GM21576 (cell line): Measurements from ENCODE around the gene BCAT1.
A peak's percentile ranks its signal among the peaks of the same experiment; 100 is the strongest.
"Not testable (repeated sequence)": the region's sequence is repeated elsewhere in the genome, so short reads cannot be mapped to it uniquely, and the experiment has no call there.

ENCODE experiments used
- ATAC-seq: cut with Tn5 transposase; IDR thresholded peaks from one replicate; pipeline ENCODE4 v1.9.1; 2021; ENCODE audit warnings: mild to moderate bottlenecking, moderate library complexity; ENCODE audit not compliant: unreplicated experiment

The BCAT1 gene

GRCh38 chr12:24901576-24902461 is 47.1 kb downstream of the BCAT1 start:
- ATAC-seq = no peak

DNA sequence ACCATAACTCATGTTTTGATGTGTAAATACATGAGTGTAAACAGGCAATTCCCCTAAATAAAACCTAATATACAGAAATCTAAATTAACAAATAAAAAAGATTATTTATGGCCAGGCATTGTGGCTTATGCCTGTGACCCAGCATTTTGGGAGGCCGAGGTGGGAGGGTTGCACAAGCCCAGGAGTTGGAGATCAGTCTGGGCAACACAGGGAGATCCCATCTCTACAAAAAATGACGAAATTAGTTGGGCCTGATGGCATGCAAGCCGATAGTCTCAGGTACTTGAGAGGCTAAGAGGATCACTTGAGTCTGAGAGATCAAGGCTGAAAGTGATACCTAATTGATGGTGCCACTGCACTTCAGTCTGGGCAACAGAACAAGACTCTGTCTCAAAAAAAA is 48.7 kb downstream of the BCAT1 start:
- no peak for ATAC-seq

DNA sequence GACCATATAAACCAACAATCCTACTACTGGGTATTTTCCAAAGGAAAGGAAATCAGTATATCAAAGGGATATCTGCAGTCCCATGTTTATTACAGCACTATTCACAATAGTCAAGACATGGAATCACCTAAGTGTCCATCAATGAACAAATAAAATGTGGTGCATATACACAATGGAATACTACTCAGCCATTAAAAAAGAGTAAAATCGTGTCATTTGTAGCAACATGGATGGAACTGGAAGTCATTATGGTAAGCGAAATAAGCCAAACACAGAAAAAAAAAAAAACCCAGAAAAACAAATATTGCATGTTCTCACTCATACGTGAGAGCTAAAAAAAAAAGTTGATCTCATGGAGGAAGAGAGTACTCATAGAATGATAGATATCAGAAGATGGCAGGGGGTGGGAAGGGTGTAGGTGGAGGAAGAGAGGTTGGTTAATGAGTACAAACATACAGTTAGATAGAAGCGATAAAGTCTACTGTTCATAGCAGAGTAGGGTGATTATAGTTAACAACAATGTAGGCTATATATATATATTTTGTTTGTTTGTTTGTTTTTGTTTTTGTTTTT is 49.3 kb downstream of the BCAT1 start:
- no peak for ATAC-seq

GRCh38 chr12:24898606-24899005 is 50.3 kb downstream of the BCAT1 start:
- no peak for ATAC-seq

DNA sequence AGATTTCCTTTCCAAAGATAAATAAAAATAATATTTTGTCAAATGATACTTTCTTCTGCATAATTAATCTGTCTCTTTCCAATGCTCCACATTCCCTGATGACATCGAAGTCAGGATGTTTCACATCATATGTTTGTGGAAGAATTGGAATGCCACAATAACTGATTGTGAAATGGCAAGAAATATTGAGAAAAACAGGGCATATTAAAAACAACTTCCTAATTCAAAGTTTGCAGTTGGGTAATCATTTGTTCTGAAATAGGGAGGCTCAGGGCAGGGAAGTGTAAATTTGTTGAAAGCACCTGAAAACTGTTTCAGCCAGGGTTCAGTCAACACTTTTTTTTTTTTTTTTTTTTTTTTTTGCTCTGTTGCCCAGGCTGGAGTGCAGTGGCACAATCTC is 50.7 kb downstream of the BCAT1 start:
- no peak for ATAC-seq

GRCh38 chr12:24896171-24896570 is 52.7 kb downstream of the BCAT1 start:
- ATAC-seq = no peak

- ATAC-seq = no peak
These were observed 53.3 kb downstream of the BCAT1 start for GRCh38 chr12:24895612-24896011.

DNA sequence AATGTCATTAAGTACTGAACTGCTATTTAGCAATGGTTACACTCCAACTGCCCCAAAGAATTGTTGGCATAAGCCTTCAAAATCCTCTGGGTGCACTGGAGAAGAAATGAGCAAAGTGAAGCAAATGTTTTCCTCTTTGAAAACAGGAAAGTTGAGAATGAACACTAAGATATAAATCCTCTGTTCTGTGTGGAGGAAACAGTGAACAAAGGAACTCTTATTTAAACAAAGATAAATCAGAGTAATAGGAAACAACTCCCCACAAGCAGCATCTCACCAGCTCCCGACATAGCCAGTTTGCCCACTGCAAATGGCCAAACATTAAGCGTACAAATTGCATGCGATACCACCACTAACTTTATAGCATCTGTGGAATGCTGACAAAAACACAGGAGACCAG is 54.0 kb downstream of the BCAT1 start:
- no peak for ATAC-seq

DNA sequence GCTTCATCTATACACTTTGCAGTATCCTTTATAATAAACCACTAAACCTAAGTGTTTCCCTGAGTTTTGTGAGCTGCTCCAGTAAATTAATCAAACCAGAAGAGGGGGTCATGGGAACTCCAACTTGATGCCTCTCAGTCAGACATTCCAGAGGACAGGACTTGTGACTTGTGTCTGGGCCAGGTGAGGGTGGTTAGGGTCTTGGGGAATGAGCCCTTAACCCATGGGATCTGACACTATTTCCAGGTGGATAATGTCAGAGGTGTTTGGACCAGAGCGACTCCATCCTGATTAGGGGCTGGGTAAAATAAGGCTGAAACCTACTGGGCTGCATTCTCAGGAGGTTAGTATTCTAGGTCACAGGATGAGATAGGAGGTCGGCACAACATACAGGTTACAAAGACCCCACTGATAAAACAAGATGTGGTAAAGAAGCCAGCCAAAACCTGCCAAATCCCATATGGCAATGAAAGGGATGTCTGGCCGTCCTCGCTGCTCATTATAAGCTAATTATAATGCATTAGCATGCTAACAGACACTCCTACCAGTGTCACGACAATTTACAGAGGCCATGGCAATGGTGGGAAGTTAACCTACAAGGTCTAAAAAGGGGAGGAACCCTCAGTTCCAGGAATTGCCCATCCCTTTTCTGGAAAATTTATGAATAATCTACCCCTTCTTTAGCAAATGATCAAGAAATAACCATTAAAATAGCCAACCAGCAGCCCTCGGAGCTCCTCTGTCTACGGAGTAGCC is 58.7 kb downstream of the BCAT1 start:
- ATAC-seq = no peak

DNA sequence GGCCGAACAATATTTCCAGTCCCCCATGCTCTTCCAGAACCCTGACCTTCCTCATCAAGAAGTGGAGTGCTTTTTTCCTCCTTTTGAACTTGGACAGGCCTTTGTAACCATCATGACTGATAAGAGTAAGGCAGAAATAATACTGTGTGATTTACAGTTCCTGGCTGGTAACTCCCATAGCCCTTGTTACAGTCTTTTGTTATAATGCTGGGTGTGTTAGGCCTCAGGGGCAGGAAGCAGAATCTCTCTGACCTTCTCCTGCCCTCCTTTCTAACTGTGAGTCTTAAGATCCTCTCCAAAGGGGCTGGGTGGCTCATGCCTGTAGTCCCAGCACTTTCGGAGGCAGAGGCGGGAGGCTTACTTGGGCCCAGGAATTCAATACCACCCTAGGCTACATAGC is 59.5 kb downstream of the BCAT1 start:
- ATAC-seq = no peak

DNA sequence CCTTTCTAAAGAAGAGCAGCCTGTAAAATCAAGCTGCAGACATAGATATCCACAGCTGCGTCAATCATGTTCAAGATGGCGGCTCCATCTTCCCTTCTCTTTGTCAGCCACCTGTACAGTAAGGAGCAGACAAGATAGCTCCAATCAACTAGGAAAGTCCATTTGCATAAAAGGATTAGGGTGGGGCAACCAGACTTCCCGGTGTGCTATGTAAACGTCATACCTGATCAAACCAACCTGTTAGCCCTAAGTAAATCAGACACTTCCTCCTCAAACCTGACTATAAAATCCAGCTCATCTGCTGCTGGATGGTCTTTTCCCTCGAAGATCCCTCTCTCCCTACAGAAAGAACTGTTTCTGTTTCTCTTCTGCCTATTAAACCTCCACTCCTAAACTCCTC is 60.1 kb downstream of the BCAT1 start:
- no peak for ATAC-seq

GRCh38 chr12:24884911-24885310 is 64.0 kb downstream of the BCAT1 start:
- no peak for ATAC-seq

DNA sequence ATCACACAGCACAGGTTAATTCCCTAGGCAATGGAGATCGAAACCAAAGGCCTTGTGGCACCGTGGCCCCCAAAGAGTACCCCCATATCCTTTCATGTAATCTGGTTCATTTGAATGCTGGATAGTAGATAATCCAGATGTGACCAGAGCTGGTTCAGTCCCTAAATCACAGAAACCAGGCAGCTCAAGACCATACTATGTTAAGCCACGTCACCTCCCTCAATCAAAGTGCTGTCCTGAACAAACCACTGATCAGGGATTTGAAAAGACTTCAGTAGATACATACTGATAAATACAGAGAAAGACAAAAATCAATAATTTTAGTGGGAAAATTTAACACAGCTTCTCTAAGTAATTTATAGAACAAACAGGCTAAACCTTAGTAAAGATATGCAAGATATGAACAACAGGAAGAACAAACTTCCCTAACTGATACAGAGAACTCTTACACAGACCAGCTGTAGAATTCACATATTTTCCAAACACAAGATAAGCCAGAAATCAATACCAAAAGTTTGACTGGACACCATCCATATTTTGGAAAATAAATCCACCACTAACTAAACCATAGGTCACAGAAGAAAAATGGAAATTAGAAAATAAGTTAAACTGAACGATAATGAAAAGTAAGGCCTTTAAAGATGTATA is 67.1 kb downstream of the BCAT1 start:
- no peak for ATAC-seq

DNA sequence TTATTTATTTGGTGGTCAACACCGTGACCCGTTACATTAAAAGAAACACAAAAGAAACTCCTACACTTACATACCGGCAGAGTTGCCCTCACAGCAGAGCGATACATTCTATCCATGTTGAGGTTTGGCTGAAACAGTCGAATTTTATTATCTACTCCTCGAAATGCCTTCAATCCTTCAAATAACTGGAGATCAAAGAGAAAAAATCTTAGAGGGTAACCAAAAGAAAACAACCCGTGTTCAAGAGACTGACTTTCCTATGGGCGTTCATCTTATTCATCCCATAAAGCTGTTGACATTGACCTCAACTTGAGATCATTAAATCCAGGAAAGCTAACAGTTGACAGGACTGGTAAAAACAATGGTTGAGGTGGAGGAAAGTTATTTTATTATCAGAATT is 67.7 kb downstream of the BCAT1 start:
- no peak for ATAC-seq

DNA sequence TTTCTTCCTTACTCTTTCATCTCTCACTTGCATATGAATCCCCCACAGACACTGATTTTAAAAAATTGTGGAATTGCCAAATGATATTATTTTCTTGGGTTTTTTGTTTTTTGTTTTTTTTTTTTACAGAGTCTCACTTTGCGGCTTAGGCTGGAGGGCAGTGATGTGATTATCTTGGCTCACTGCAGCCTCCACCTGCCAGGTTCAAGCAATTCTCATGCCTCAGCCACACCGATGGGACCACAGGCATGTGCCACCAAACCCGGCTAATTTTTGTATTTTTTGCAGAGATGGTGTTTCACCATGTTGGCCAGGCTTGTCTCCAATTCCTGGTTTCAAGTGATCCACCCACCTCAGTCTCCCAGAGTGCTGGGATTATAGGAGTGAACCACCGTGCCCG is 68.2 kb downstream of the BCAT1 start:
- no peak for ATAC-seq

DNA sequence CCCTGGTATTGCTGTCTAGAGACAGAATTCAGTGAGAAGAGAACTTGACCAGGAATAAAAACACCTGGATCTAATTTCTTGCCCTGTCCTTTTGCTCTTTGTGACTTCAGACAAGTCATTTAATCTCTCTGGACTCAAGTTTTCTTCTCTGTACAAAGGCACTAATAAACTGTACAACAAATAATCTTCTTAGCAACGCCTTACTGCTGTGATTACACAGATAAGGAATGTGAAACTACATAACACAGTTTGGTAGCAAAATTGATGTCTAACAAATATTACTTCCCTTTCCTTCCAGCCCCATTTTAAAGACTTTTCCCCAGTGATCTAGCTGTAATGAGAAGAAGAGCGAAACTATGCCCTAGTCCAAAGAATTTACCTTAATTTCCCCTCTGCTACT is 69.3 kb downstream of the BCAT1 start:
- ATAC-seq = no peak

DNA sequence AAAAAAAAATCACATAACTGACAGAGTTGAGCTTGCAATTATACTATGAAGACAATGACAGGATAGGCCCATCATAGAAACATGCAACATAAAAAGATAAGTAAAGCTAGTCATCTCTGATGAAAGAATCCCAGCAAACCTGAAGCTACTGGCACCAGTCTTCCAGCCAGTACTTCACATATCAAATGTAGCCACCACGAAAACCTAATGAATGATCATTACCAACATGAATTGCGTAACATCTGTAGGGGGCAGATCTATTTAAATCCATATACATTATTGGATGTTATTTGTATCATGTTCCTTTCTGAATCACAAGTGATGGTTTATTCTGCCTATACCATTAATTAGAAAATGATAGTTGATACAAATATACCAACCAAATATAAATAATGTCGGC is 73.9 kb downstream of the BCAT1 start:
- no peak for ATAC-seq

- no peak for ATAC-seq
These were observed 76.7 kb downstream of the BCAT1 start for GRCh38 chr12:24872211-24872610.

DNA sequence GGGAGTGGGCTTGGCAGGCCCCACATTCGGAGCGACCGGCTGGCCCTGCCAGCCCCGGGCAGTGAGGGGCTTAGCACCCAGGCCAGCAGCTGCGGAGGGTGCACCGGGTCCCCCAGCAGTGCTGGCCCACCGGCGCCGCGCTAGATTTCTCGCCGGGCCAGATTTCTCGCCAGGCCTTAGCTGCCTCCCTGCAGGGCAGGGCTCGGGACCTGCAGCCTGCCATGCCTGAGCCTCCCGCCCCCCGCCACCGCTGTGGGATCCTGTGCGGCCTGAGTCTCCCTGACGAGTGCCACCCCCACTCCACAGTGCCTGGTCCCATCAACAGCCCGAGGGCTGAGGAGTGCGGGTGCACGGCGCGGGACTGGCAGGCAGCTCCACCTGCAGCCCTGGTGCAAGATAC is 82.8 kb downstream of the BCAT1 start:
- ATAC-seq = not testable (repeated sequence)

GRCh38 chr12:24864796-24865125 is 84.1 kb downstream of the BCAT1 start:
- ATAC-seq = no peak

DNA sequence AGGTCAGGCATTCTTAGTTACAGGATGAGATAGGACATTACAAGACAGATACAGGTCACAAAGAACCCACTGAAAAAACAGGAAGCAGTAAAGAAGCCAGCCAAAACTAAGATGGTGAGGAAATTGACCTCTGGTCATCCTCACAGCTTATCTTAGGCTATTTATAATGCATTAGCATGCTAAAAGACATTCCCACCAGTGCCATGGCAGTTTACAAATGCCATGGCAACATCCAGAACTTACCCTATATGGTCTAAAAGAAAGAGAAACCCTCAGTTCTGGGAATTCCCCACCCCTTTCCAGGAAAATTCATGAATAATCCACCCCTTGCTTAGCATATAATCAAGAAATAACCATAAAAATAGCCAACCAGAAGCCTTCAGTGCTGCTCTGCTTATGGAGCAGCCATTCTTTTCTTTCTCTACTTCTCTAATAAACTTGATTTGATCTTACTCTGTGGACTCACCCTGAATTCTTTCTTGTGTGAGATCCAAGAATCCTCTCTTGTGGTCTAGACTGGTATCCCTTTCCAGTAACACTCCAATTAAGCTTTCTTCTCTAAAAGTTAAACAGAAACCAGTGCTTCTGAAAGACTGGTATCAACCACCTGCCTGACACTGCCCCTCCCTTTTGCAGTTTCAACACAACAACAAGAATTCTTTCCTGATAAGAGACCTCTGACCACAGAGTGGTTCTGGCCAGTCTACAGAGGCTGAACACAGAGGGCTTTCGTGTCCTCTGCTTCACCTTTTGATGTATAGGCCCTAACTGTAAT is 86.9 kb downstream of the BCAT1 start:
- ATAC-seq = peak; percentile 72
